PFSK-1 (cell line): ENCODE measurements around the gene SMIM23. TPM values are rescaled to one million over a fixed set of nuclear protein-coding genes. Genes with fewer than 3 reads are reported as not detected.

Experiments used
- FOXP2 ChIP-seq: optimal IDR thresholded peaks from 2 replicates; pipeline ENCODE3; 2011; ENCODE audit warnings: borderline replicate concordance, control low read depth, inconsistent platforms; ENCODE audit not compliant: insufficient read depth; ENCODE audit errors: extremely low read length, extremely low read depth
- POLR2AphosphoS5 ChIP-seq: IDR thresholded peaks from 2 replicates; pipeline ENCODE4 v1.6.1; 2012; ENCODE audit warnings: low read depth, mild to moderate bottlenecking, control low read depth, low read length, moderate library complexity
- REST ChIP-seq, 2 experiments: IDR thresholded peaks; 2 replicates each; pipeline versions ENCODE4 v1.6.1 to v1.8.0; 2011 to 2012; ENCODE audit warnings: low read depth in 2 of 2, low read length in 2 of 2, control low read depth in 1 of 2, inconsistent platforms in 1 of 2, mild to moderate bottlenecking in 1 of 2, moderate library complexity in 1 of 2; ENCODE audit not compliant: insufficient read depth in 1 of 2
- SIN3A ChIP-seq: IDR thresholded peaks from 2 replicates; pipeline ENCODE4 v1.6.1; 2012; ENCODE audit warnings: mild to moderate bottlenecking, low read length, moderate library complexity, borderline replicate concordance; ENCODE audit not compliant: insufficient read depth
- TAF1 ChIP-seq: IDR thresholded peaks from 2 replicates; pipeline ENCODE4 v1.6.1; 2012; ENCODE audit warnings: low read length, control low read depth, borderline replicate concordance; ENCODE audit not compliant: insufficient read depth
- polyA plus RNA-seq: library from polyadenylated mRNA; unstranded; fragments of >200 nt; gene quantifications from one replicate; pipeline ENCODE4 v1.2.1, GENCODE V29; 2012; ENCODE audit warnings: low read depth, missing spikeins; ENCODE audit not compliant: insufficient read length

Gene SMIM23
- not detected for polyA plus RNA-seq

GRCh38 chr5:171785517-171785916 lies at the start of gene SMIM23:
TSS of gene SMIM23 (plus strand) at chr5:171785817. CDS start at chr5:171785872, 55 bp downstream.
- TF ChIP-seq TAF1 (no peak), FOXP2 (no peak), REST (IDR thresholded peaks at IDR 0.05; ENCODE audit: insufficient read depth in 1 of 2, low read depth in 2 of 2, low read length in 2 of 2) (no peak)

- no peak for TF ChIP-seq REST (IDR thresholded peaks at IDR 0.05; ENCODE audit: insufficient read depth in 1 of 2, low read depth in 2 of 2, low read length in 2 of 2)
- TF ChIP-seq POLR2AphosphoS5, result no peak
- no peak for TF ChIP-seq FOXP2
- TF ChIP-seq TAF1, result no peak
- TF ChIP-seq SIN3A, result no peak
Measured at GRCh38 chr5:171736976-171737891, 48.4 kb upstream of the SMIM23 start.

GRCh38 chr5:171738501-171738900 lies 47.1 kb upstream of the SMIM23 start:
- TF ChIP-seq TAF1 (no peak), POLR2AphosphoS5 (no peak), FOXP2 (no peak), REST (IDR thresholded peaks at IDR 0.05; ENCODE audit: insufficient read depth in 1 of 2, low read depth in 2 of 2, low read length in 2 of 2) (no peak), SIN3A (no peak)

- TF ChIP-seq TAF1, result no peak
- no peak for TF ChIP-seq FOXP2
- TF ChIP-seq POLR2AphosphoS5, result no peak
Measured at GRCh38 chr5:171739271-171739670, 46.3 kb upstream of the SMIM23 start.

GRCh38 chr5:171743436-171744076 lies 42.1 kb upstream of the SMIM23 start:
- TF ChIP-seq TAF1 (no peak), SIN3A (no peak), POLR2AphosphoS5 (no peak), REST (IDR thresholded peaks at IDR 0.05; ENCODE audit: insufficient read depth in 1 of 2, low read depth in 2 of 2, low read length in 2 of 2) (no peak), FOXP2 (no peak)
